GM18508 (cell line): ENCODE data around the gene IFT52.

Source experiments
- ATAC-seq: cut with Tn5 transposase; IDR thresholded peaks from one replicate; pipeline ENCODE4 v1.9.1; 2021; ENCODE audit warnings: moderate number of reproducible peaks; ENCODE audit not compliant: insufficient read depth, unreplicated experiment

Gene IFT52

DNA sequence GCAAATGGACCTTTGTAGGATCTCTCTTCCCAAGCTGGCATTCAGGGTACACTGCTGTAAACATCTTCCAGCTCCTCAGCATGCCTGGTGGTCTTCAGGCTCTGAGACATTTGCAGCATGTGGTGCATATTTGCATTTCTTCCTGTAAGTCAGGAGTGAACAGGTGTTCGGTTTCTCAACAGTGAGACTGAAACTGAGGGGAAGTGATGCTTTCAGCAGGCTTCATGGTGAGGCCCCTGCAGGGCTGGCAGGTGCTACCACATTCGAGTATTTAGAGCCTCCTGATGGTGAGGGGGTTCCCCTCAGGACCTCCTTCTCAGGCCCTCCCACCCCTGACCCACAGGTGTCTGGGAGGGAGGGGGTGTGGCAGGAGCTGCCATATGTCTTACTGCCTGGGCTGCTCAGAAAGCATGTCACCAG, 91.3 kb downstream of the IFT52 start:
- ATAC-seq: peak; percentile 82

DNA sequence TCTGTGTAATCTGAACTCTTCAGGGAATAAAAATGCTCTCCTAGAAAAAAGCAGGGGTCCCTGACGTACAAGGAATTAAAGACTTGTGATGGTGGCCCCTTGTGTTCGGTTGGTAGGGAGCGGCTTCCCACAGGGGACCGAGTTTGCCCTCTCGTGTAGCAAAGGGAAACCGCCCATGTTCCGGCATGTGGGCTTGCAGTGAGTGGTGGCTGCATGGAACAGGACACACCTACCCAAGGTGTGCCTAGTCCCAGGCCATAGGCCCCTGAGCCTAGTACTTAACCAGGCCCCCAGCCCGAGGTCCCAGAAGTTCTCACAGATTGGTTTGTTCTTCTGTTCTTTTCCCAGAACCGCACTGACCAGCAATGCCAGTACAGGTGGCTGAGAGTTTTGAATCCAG, 91.7 kb downstream of the IFT52 start:
- ATAC-seq: no peak

DNA sequence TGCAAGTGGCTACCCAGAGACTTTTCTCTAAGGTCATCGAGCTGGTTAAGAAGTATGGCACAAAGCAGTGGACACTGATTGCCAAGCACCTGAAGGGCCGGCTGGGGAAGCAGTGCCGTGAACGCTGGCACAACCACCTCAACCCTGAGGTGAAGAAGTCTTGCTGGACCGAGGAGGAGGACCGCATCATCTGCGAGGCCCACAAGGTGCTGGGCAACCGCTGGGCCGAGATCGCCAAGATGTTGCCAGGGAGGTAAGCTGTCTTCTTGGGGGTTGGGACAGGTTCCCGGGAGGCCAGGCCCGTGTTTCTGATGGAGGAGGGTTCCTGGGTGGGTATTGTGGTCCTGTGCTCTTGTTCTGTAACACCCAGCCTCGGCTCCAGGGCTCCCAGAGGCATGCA, 96.1 kb downstream of the IFT52 start:
- no peak for ATAC-seq

GRCh38 chr20:43689165-43689564, 98.4 kb downstream of the IFT52 start:
- ATAC-seq: no peak

DNA sequence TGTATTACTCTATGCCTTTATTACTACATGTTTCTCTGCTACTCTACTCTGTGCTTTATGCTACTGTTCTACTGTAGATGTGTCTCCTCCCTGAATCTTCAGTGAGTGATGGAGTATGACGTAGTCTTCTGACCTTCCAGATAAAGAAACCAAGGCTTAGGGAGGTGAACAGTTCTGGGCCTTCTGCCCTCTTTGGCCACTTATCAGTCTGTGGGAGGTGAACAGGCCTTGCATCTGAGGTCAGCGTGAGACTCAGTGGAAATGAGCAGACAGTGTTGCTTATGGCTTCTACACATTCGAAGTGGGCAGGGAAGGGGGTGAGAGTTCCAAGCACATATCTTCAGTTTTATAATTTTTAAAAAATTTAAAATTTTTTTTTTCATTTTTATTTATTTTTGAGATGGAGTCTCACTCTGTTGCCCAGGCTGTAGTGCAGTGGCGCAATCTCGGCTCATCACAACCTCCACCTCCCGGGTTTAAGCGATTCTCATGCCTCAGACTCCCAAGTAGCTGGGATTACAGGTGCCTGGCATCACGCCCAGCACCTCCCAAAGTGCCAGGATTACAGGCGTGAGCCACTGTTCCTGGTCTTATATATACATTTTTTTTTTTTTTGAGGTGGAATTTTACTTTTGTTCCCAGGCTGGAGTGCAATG, 100.3 kb downstream of the IFT52 start:
- no peak for ATAC-seq

DNA sequence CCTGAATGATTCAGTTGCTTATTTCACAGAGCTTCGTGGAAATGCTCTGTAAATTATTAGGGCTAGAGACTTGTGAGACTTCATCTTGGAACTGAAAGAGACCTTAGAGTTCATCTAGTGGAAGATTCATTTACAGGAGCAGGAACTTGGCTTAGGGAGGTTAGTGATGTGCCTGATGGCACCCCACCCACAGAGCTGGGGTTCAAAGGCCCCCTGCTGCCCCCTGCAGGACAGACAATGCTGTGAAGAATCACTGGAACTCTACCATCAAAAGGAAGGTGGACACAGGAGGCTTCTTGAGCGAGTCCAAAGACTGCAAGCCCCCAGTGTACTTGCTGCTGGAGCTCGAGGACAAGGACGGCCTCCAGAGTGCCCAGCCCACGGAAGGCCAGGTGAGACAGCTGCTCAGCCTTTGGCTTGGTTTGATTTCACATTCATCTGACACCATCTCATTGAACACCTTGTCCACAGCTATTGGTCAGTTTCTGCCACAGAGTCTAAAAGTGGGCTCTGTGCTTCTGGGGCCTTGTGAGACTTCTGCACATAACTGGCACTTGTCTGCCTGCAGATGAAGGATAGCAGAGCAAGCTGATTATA, 101.3 kb downstream of the IFT52 start:
- no peak for ATAC-seq

- ATAC-seq: no peak
Observed at GRCh38 chr20:43694763-43695162, 104.0 kb downstream of the IFT52 start.

DNA sequence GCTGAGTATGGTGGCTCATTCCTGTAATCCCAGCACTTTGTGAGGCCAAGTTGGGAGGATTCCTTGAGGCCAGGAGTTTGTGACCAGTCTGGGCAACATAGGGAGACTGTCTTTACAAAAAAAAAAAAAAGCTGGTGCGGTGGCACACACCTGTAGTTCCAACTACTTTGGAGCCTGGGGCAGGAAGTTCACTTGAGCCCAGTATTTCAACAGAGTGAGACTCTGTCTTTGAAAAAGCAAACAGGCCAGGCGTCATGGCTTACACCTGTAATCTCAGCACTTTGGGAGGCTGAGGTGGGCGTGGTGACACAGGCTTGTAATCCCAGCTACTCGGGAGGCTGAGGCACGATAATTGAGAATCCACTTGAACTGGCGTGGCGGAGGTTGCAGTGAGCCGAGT, 104.8 kb downstream of the IFT52 start:
- ATAC-seq: no peak
